ENCODE measurements around the gene BRSK2.

GRCh38 chr11:1360181-1360834 lies 29.4 kb upstream of the BRSK2 start:
- TF ChIP-seq CTCF (IDR thresholded peaks at IDR 0.05; ENCODE audit: low read length) (no peak), EZH2 (IDR thresholded peaks at IDR 0.05; ENCODE audit: borderline replicate concordance, low read length) (no peak)
